DND-41 (cell line): ENCODE data around the gene NLGN1.

Source experiments
- ATAC-seq: fragments of 200-7000 bp; cut with Tn5 transposase; 3 replicates; pipeline ENCODE4 v1.9.1; 2021; ENCODE audit warnings: low read depth; ENCODE audit not compliant: insufficient read depth
- DNase-seq: peaks from one replicate; pipeline ENCODE4 v3.0.0-alpha.2; 2020
- H2AFZ ChIP-seq: 2 replicates; pipeline ENCODE4 v1.6.0; 2012; ENCODE audit warnings: low read depth, low read length
- H3K27ac ChIP-seq: 2 replicates; pipeline ENCODE4 v1.5.1; 2012; ENCODE audit warnings: low read length, inconsistent platforms
- H3K27me3 ChIP-seq: fragments of 200-600 bp; sonication (generic); 2 replicates; pipeline ENCODE4 v1.6.0; 2012; ENCODE audit warnings: low read length, mild to moderate bottlenecking, inconsistent platforms; ENCODE audit not compliant: insufficient read depth, poor library complexity
- H3K36me3 ChIP-seq: 2 replicates; pipeline ENCODE4 v1.5.1; 2012; ENCODE audit warnings: low read length, inconsistent platforms; ENCODE audit not compliant: insufficient read depth
- H3K4me1 ChIP-seq: 2 replicates; pipeline ENCODE4 v1.5.1; 2012; ENCODE audit warnings: mild to moderate bottlenecking, low read length; ENCODE audit not compliant: insufficient read depth
- H3K4me2 ChIP-seq: 2 replicates; pipeline ENCODE4 v1.6.0; 2012; ENCODE audit warnings: mild to moderate bottlenecking, moderate library complexity, low read length, inconsistent platforms; ENCODE audit not compliant: insufficient read depth
- H3K4me3 ChIP-seq, 2 experiments: fragments of 200-600 bp in 1 of 2; shearing (Covaris generic) in 1 of 2; 2 replicates each; pipeline ENCODE4 v1.5.1; 2012 to 2016; ENCODE audit warnings: inconsistent platforms in 2 of 2, low read length in 2 of 2, mild to moderate bottlenecking in 2 of 2, low read depth in 1 of 2, moderate library complexity in 1 of 2
- H3K79me2 ChIP-seq: 2 replicates; pipeline ENCODE4 v1.6.0; 2012; ENCODE audit warnings: low read length, inconsistent platforms; ENCODE audit not compliant: insufficient read depth
- H3K9ac ChIP-seq: 2 replicates; pipeline ENCODE4 v1.6.0; 2012; ENCODE audit warnings: low read depth, mild to moderate bottlenecking, inconsistent platforms, low read length, moderate library complexity
- H3K9me3 ChIP-seq: 2 replicates; pipeline ENCODE4 v1.5.1; 2012; ENCODE audit warnings: low read length, moderate library complexity, mild to moderate bottlenecking, inconsistent platforms; ENCODE audit not compliant: insufficient read depth, severe bottlenecking
- H4K20me1 ChIP-seq: 2 replicates; pipeline ENCODE4 v1.6.0; 2012; ENCODE audit warnings: low read length; ENCODE audit not compliant: insufficient read depth
- CTCF ChIP-seq: IDR thresholded peaks from 2 replicates; pipeline ENCODE4 v1.5.1; 2012; ENCODE audit warnings: borderline replicate concordance, low read length, moderate library complexity, mild to moderate bottlenecking; ENCODE audit not compliant: poor library complexity, severe bottlenecking; ENCODE audit errors: extremely low read depth
- EZH2 ChIP-seq: IDR thresholded peaks from 3 replicates; pipeline ENCODE4 v1.6.1; 2012; ENCODE audit warnings: borderline replicate concordance, low read depth, mild to moderate bottlenecking, moderate library complexity, low read length, inconsistent platforms; ENCODE audit not compliant: severe bottlenecking

Gene NLGN1

GRCh38 chr3:173976281-173976680 is 578.7 kb downstream of the NLGN1 start:
- Histone ChIP-seq H3K27ac (no peak overlapping the region), H3K4me3 (no peak overlapping the region), H3K4me2 (no peak overlapping the region), H3K79me2 (no peaks in the 10 kb centered on the region), H3K4me1 (no peaks in the 10 kb centered on the region), H3K27me3 (no peaks in the 10 kb centered on the region), H3K9ac (no peak overlapping the region), H3K36me3 (no peaks in the 10 kb centered on the region), H4K20me1 (no peaks in the 10 kb centered on the region), H3K9me3 (no peaks in the 10 kb centered on the region), H2AFZ (no peak overlapping the region)
- ATAC-seq (no peak), DNase-seq (no peak)
- no peak for TF ChIP-seq CTCF
- no peak for TF ChIP-seq EZH2

GRCh38 chr3:173977747-173978146 is 580.2 kb downstream of the NLGN1 start:
- Histone ChIP-seq H3K79me2 (no peaks in the 10 kb centered on the region), H3K27me3 (no peaks in the 10 kb centered on the region), H3K4me2 (no peak overlapping the region), H3K9me3 (no peaks in the 10 kb centered on the region), H3K4me1 (no peaks in the 10 kb centered on the region), H3K36me3 (no peaks in the 10 kb centered on the region), H3K27ac (no peak overlapping the region), H3K4me3 (no peak overlapping the region), H3K9ac (no peak overlapping the region), H4K20me1 (no peaks in the 10 kb centered on the region), H2AFZ (no peak overlapping the region)
- ATAC-seq (no peak), DNase-seq (no peak)
- TF ChIP-seq CTCF, result no peak
- TF ChIP-seq EZH2, result no peak

GRCh38 chr3:173983343-173983742 is 585.8 kb downstream of the NLGN1 start:
- Histone ChIP-seq H3K9ac (no peak overlapping the region), H4K20me1 (no peaks in the 10 kb centered on the region), H3K9me3 (no peaks in the 10 kb centered on the region), H3K27me3 (no peaks in the 10 kb centered on the region), H3K4me3 (no peak overlapping the region), H3K79me2 (no peaks in the 10 kb centered on the region), H3K4me1 (no peaks in the 10 kb centered on the region), H3K27ac (no peak overlapping the region), H2AFZ (no peak overlapping the region), H3K36me3 (no peaks in the 10 kb centered on the region), H3K4me2 (no peak overlapping the region)
- DNase-seq (no peak), ATAC-seq (no peak)
- TF ChIP-seq EZH2 (no peak), CTCF (no peak)

GRCh38 chr3:173986861-173987410 is 589.4 kb downstream of the NLGN1 start:
- H3K9me3 ChIP-seq, result no peaks in the 10 kb centered on the region
- DNase-seq, result no peak
- no peaks in the 10 kb centered on the region for H3K36me3 ChIP-seq
- no peak overlapping the region for H3K9ac ChIP-seq
- H2AFZ ChIP-seq, result no peak overlapping the region
- H3K4me2 ChIP-seq, result no peak overlapping the region
- no peak overlapping the region for H3K4me3 ChIP-seq
- no peak overlapping the region for H3K27ac ChIP-seq
- H3K4me1 ChIP-seq, result no peaks in the 10 kb centered on the region
- H3K79me2 ChIP-seq, result no peaks in the 10 kb centered on the region
- TF ChIP-seq EZH2 (no peak), CTCF (no peak)
- no peaks in the 10 kb centered on the region for H3K27me3 ChIP-seq
- H4K20me1 ChIP-seq, result no peaks in the 10 kb centered on the region
- ATAC-seq, result no peak
